DND-41 (cell line): ENCODE measurements around the gene IPCEF1.

Experiments
- ATAC-seq: fragments of 200-7000 bp; cut with Tn5 transposase; 3 replicates; pipeline ENCODE4 v1.9.1; 2021; ENCODE audit warnings: low read depth; ENCODE audit not compliant: insufficient read depth
- DNase-seq: peaks from one replicate; pipeline ENCODE4 v3.0.0-alpha.2; 2020
- H2AFZ ChIP-seq: 2 replicates; pipeline ENCODE4 v1.6.0; 2012; ENCODE audit warnings: low read depth, low read length
- H3K27ac ChIP-seq: 2 replicates; pipeline ENCODE4 v1.5.1; 2012; ENCODE audit warnings: low read length, inconsistent platforms
- H3K27me3 ChIP-seq: fragments of 200-600 bp; sonication (generic); 2 replicates; pipeline ENCODE4 v1.6.0; 2012; ENCODE audit warnings: low read length, mild to moderate bottlenecking, inconsistent platforms; ENCODE audit not compliant: insufficient read depth, poor library complexity
- H3K36me3 ChIP-seq: 2 replicates; pipeline ENCODE4 v1.5.1; 2012; ENCODE audit warnings: low read length, inconsistent platforms; ENCODE audit not compliant: insufficient read depth
- H3K4me1 ChIP-seq: 2 replicates; pipeline ENCODE4 v1.5.1; 2012; ENCODE audit warnings: mild to moderate bottlenecking, low read length; ENCODE audit not compliant: insufficient read depth
- H3K4me2 ChIP-seq: 2 replicates; pipeline ENCODE4 v1.6.0; 2012; ENCODE audit warnings: mild to moderate bottlenecking, moderate library complexity, low read length, inconsistent platforms; ENCODE audit not compliant: insufficient read depth
- H3K4me3 ChIP-seq, 2 experiments: fragments of 200-600 bp in 1 of 2; shearing (Covaris generic) in 1 of 2; 2 replicates each; pipeline ENCODE4 v1.5.1; 2012 to 2016; ENCODE audit warnings: inconsistent platforms in 2 of 2, low read length in 2 of 2, mild to moderate bottlenecking in 2 of 2, low read depth in 1 of 2, moderate library complexity in 1 of 2
- H3K79me2 ChIP-seq: 2 replicates; pipeline ENCODE4 v1.6.0; 2012; ENCODE audit warnings: low read length, inconsistent platforms; ENCODE audit not compliant: insufficient read depth
- H3K9ac ChIP-seq: 2 replicates; pipeline ENCODE4 v1.6.0; 2012; ENCODE audit warnings: low read depth, mild to moderate bottlenecking, inconsistent platforms, low read length, moderate library complexity
- H3K9me3 ChIP-seq: 2 replicates; pipeline ENCODE4 v1.5.1; 2012; ENCODE audit warnings: low read length, moderate library complexity, mild to moderate bottlenecking, inconsistent platforms; ENCODE audit not compliant: insufficient read depth, severe bottlenecking
- H4K20me1 ChIP-seq: 2 replicates; pipeline ENCODE4 v1.6.0; 2012; ENCODE audit warnings: low read length; ENCODE audit not compliant: insufficient read depth
- EZH2 ChIP-seq: IDR thresholded peaks from 3 replicates; pipeline ENCODE4 v1.6.1; 2012; ENCODE audit warnings: borderline replicate concordance, low read depth, mild to moderate bottlenecking, moderate library complexity, low read length, inconsistent platforms; ENCODE audit not compliant: severe bottlenecking
- TF ChIP-seq, protein P1 (sequence below): IDR thresholded peaks from 2 replicates; pipeline ENCODE4 v1.5.1; 2012; ENCODE audit warnings: borderline replicate concordance, low read length, moderate library complexity, mild to moderate bottlenecking; ENCODE audit not compliant: poor library complexity, severe bottlenecking; ENCODE audit errors: extremely low read depth

The IPCEF1 gene

DNA sequence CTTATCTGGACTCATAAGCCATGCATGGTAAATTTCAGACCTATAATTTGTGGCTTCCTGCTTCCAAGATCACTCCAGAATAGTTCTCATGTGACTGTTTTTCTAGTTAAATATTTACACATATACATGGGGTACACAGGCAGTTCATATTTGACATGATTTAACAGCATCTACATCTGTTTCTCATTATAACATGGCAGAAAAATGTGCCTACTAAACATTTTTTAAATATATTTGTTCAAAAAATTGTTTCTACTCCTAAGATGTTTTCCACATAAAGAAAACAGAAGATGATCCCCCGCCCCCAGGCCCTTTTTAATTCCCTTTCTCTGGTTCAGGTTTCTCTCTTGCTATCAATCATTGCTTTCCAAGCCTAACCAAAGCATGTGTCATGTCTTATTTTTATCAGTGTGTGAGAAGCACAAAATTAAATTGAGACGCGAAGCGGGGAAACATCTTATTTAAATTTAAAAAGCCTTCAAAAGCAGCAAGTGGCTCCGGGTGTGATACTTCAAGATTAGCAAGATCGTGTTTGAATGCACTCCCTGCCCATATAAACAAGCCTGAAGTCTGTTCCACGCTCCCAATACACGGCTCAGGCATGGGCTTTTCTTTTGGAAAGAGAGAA, 37.3 kb downstream of the IPCEF1 start:
- Histone ChIP-seq H3K4me3 (no peak overlapping the region), H3K27ac (no peak overlapping the region), H3K4me2 (no peak overlapping the region), H3K79me2 (no peaks in the 10 kb centered on the region), H3K36me3 (no peaks in the 10 kb centered on the region), H3K9ac (no peak overlapping the region), H3K9me3 (no peaks in the 10 kb centered on the region), H3K4me1 (no peaks in the 10 kb centered on the region), H3K27me3 (no peaks in the 10 kb centered on the region), H2AFZ (no peak overlapping the region), H4K20me1 (no peaks in the 10 kb centered on the region)
- ATAC-seq (no peak), DNase-seq (no peak)
- no peak for TF ChIP-seq EZH2
- TF ChIP-seq, protein P1, sequence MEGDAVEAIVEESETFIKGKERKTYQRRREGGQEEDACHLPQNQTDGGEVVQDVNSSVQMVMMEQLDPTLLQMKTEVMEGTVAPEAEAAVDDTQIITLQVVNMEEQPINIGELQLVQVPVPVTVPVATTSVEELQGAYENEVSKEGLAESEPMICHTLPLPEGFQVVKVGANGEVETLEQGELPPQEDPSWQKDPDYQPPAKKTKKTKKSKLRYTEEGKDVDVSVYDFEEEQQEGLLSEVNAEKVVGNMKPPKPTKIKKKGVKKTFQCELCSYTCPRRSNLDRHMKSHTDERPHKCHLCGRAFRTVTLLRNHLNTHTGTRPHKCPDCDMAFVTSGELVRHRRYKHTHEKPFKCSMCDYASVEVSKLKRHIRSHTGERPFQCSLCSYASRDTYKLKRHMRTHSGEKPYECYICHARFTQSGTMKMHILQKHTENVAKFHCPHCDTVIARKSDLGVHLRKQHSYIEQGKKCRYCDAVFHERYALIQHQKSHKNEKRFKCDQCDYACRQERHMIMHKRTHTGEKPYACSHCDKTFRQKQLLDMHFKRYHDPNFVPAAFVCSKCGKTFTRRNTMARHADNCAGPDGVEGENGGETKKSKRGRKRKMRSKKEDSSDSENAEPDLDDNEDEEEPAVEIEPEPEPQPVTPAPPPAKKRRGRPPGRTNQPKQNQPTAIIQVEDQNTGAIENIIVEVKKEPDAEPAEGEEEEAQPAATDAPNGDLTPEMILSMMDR: no peak

DNA sequence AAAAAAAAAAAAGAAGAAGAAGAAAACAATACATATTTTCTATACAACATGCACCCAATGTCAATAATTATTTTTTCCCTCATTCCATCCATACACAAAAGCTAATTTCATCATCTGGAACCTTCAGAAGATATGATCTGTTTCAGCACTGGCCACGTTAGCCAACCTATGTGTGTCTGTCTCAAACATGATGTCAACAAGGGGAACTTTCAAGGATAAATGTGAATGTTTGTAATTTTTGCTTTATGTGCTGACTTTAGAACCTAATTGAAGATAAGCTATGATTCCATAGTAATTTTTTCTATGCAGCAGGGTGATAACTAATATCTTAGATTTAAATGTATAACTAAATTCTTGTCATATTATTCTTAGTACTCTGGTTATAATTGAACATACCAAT, 37.9 kb downstream of the IPCEF1 start:
- no peak for DNase-seq
- H4K20me1 ChIP-seq: no peaks in the 10 kb centered on the region
- H3K9me3 ChIP-seq: no peaks in the 10 kb centered on the region
- H3K27ac ChIP-seq: no peak overlapping the region
- no peaks in the 10 kb centered on the region for H3K79me2 ChIP-seq
- no peaks in the 10 kb centered on the region for H3K27me3 ChIP-seq
- TF ChIP-seq, protein P1: no peak
- TF ChIP-seq EZH2: no peak
- no peak overlapping the region for H2AFZ ChIP-seq
- H3K4me3 ChIP-seq: no peak overlapping the region
- no peaks in the 10 kb centered on the region for H3K36me3 ChIP-seq
- H3K9ac ChIP-seq: no peak overlapping the region
- no peaks in the 10 kb centered on the region for H3K4me1 ChIP-seq
- ATAC-seq: no peak
- no peak overlapping the region for H3K4me2 ChIP-seq

DNA sequence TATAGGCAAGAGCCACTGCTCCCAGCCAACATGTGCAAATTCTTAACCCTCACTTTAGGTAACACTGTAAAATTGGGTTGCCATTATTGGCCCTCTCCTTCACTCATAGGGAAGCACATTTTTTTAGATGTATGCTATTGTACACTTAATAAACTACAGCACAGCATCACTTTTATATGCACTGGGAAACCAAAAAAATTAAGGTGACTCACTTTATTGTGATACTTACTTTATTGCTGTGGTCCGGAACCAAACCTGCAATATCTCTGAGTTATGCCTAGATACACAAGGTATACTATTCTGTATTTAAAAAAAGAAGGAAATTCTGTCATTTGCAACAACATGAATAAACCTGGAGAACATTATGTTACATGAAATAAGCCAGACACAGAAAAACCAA, 40.5 kb downstream of the IPCEF1 start:
- Histone ChIP-seq H3K27ac (no peak overlapping the region), H3K79me2 (no peaks in the 10 kb centered on the region), H3K27me3 (no peaks in the 10 kb centered on the region), H3K9me3 (no peaks in the 10 kb centered on the region), H3K36me3 (no peaks in the 10 kb centered on the region), H3K4me1 (no peaks in the 10 kb centered on the region), H4K20me1 (no peaks in the 10 kb centered on the region), H3K4me3 (no peak overlapping the region), H3K9ac (no peak overlapping the region), H3K4me2 (no peak overlapping the region), H2AFZ (no peak overlapping the region)
- ATAC-seq (no peak), DNase-seq (no peak)
- TF ChIP-seq EZH2: no peak
- TF ChIP-seq, protein P1: no peak

DNA sequence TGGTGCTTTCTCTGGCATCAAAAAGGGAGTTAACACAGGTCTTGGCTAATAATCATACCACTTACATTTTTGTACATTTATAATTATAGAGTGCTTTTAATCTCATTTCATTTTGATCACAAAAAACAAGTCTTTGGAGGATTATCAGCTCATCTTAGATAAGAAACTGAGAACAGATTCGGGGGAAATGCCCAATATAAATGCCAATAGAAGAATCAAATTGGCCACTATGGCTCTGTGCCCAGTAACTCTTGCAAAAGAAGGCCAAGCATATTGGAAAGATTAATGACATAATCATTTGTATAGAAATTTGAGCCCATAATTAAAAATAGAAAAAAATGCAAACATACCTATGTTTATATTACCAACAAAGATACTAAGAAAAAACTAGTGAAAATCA, 42.5 kb downstream of the IPCEF1 start:
- ATAC-seq (no peak), DNase-seq (no peak)
- no peaks in the 10 kb centered on the region for H3K9me3 ChIP-seq
- no peaks in the 10 kb centered on the region for H3K36me3 ChIP-seq
- no peaks in the 10 kb centered on the region for H3K27me3 ChIP-seq
- no peak overlapping the region for H3K4me2 ChIP-seq
- no peaks in the 10 kb centered on the region for H4K20me1 ChIP-seq
- H3K79me2 ChIP-seq: no peaks in the 10 kb centered on the region
- H3K4me3 ChIP-seq: no peak overlapping the region
- no peak overlapping the region for H2AFZ ChIP-seq
- no peaks in the 10 kb centered on the region for H3K4me1 ChIP-seq
- no peak for TF ChIP-seq EZH2
- TF ChIP-seq, protein P1: no peak
- no peak overlapping the region for H3K27ac ChIP-seq
- no peak overlapping the region for H3K9ac ChIP-seq
